GM21786 (cell line): Measurements from ENCODE around the gene CDKAL1.
"Not testable (repeated sequence)": the region's sequence is repeated elsewhere in the genome, so short reads cannot be mapped to it uniquely, and the experiment has no call there.

ENCODE experiments used
- ATAC-seq: cut with Tn5 transposase; IDR thresholded peaks from one replicate; pipeline ENCODE4 v1.9.1; 2021; ENCODE audit not compliant: unreplicated experiment

Gene CDKAL1

GRCh38 chr6:20827798-20828197 is 293.5 kb downstream of the CDKAL1 start:
- ATAC-seq = no peak

- no peak for ATAC-seq
Measured at GRCh38 chr6:20830576-20830975, 296.3 kb downstream of the CDKAL1 start.

- not testable (repeated sequence) for ATAC-seq
Measured at GRCh38 chr6:20831251-20831650, 297.0 kb downstream of the CDKAL1 start.

DNA sequence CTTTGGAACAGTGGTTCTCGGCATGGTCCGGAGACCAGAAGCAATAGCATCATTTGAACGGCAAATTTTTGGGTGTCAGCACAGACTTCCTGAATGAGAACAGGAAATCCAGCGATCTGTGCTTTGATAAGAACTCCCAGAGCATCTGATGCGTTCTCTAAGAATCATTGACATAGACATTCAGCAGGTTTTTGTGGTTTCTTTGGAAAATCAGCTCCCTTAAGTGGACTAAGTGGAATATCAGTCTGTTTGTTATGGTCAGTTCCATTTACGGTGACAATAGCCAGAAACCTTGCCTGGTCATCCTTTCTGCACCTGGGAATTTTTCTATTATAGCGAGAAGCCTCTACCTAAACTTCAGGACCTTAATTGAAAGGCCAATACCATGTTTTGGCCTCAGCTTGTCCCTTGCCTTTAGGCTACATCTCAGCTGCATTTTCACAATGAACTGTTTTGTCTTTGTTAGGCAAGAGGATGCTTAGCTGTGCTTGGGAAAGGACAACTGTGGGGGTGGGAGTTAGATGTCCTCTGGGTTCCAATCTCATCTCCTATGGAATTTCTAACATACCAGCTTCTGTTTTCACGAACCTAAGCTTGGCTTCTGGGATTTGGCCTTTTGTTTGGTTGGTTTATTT is 299.7 kb downstream of the CDKAL1 start:
- no peak for ATAC-seq

DNA sequence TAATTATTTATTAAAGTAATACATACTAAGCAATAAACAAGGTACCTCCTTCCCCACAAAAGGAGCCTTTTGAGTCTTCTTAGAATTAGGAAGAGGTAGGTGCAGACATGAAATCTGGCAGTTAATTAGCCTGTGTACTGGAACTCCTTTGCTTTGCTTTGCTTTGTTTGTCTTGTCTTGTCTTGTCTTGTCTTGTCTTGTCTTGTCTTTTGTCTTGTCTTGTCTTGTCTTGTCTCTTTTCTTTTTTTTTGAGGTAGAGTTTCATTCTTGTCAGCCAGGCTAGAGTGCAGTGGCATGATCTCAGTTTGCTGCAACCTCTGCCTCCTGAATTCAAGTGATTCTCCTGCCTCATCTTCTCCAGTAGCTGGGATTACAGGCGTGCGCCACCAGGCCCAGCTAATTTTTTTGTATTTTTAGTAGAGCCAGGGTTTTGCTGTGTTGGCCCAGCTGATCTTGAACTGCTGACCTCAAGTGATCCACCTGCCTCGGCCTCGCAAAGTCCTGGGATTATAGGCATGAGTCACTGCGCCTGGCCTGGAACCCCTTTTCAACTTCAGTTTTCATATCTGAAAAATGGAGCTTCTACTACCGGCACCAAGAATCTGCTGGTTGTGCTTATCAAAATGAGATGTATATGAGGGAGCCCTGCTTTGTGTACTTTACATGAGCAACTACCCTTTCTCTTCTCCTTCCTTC is 301.2 kb downstream of the CDKAL1 start:
- no peak for ATAC-seq

DNA sequence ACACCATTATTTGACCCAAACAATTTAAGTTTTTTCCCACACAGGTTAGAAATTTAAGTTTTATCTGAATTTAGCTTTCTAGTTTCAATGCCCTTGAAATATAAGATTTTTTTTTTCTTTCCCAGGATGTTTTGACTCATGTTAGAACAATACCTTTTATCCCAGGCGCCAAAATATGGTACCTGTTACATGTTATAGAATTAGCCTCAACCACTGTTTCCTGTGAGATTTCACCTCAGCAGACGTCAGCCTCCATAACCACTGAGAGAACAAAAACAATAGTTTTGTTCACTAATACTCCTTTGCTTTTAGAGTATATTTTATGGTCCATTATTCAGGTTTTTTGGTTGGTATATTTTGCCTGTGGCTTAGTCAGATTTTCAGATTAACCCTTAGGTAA is 302.9 kb downstream of the CDKAL1 start:
- no peak for ATAC-seq

- no peak for ATAC-seq
Measured at GRCh38 chr6:20838113-20838512, 303.9 kb downstream of the CDKAL1 start.

- no peak for ATAC-seq
Measured at GRCh38 chr6:20839630-20840029, 305.4 kb downstream of the CDKAL1 start.

DNA sequence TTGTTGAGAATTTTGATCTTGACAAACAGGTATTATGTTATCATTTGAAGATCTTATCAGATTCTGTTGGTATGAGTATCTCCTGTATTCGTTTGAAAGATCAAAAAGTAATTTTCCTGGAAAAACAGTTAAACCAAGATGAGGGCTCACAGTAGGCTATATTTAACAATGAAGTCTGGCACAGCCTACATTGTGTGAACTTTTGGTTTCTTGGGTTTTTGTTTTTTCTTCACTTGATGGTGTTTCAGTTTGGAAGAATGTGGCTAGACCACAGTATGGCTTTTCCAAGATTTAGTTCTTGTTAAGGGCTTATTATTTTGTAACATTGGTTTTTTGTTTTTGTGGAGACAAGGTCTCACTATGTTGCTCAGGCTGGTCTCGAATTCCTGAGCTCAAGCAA is 306.4 kb downstream of the CDKAL1 start:
- ATAC-seq = no peak

- no peak for ATAC-seq
Measured at GRCh38 chr6:20841806-20842205, 307.5 kb downstream of the CDKAL1 start.

DNA sequence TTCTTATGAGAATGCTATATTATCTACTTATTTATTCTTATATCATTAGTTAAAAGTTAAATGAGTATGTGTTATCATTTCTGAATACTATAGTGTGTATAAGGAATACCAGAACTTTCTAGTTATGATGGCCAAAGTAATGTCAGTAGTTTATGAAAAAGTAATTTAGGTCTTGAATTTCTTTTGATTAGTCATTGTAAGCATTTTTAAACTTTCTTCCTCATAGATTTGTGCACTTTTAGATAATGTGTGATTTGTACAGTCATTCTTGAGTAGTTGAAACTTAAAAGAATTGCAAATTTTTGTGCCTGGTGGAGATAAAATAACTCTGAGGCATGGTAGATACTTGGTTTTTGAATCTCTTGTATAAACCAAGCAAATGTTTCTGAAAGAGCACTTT is 311.3 kb downstream of the CDKAL1 start:
- ATAC-seq = no peak

- peak; percentile 86 for ATAC-seq
Measured at GRCh38 chr6:20846602-20847028, 312.4 kb downstream of the CDKAL1 start.

- ATAC-seq = no peak
Measured at GRCh38 chr6:20847904-20848303, 313.6 kb downstream of the CDKAL1 start.

DNA sequence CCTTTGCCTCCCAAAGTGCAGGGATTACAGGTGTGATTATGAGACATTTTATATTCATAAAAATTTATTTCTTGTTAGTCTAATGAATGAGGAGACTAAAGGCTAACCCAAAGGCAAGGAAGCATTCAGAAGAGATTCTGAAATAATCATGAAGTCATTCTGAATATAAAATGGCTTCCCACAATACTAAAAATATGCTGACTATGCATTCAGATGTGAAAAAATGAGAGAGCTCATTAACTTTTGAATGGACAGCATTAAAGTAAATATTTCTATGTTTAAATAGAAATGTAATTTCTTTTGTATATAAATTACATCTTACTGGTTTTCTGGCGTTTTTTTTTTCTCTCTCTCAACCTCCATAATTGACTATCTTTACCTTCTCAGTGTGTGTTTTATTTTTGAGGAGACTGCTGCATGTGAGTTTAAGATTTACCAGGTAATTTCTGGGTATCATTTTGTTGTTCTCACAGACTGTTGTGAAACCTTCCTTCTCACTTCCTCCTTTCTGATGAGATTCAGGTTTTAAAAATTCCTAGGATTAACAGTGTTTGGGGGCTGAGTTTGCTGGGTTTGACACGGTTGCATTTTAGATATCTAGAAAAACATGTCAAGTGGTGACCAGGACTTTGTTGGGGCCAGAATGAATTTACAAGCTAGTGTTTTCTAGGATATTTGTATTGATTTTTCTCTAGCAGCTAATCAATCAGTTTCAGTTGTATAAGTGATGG is 316.6 kb downstream of the CDKAL1 start:
- no peak for ATAC-seq

GRCh38 chr6:20851795-20852194 is 317.5 kb downstream of the CDKAL1 start:
- no peak for ATAC-seq

GRCh38 chr6:20853828-20854227 is 319.6 kb downstream of the CDKAL1 start:
- ATAC-seq = no peak

DNA sequence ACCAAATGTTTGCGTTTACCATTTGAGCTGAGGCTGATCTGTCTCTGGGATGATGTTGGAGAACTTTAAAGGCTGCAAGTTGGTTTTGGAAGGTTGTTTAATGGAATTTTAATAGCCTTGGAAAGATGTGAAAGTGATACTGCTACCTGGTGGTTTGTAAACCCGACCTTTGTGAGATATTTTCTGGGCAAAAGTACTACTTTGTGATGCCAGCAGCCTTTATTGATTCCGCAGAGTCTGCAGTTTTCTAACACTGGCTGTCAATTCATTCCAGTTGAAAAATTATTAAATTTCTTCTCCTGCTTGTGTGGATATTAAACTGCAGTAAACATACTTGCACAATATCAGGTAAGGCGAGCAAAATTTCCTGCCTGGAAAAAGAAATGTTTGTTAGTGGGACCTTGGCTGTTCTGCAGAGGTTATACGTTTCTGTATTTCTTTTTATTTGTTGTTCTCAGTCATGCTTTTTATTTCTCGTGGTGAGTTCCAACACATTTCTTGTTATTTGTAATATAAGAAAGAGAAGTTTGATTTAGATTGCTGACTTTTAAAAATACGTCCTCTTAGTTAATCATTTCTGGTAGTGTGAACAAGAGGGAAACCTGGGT is 322.5 kb downstream of the CDKAL1 start:
- no peak for ATAC-seq

GRCh38 chr6:20861481-20861880 is 327.2 kb downstream of the CDKAL1 start:
- no peak for ATAC-seq

- no peak for ATAC-seq
Measured at GRCh38 chr6:20866036-20866435, 331.8 kb downstream of the CDKAL1 start.

GRCh38 chr6:20866935-20867703 is 332.9 kb downstream of the CDKAL1 start:
- ATAC-seq = no peak
